Measurements from ENCODE around the gene KANK2. TPM values are rescaled to one million over a fixed set of nuclear protein-coding genes. Genes with fewer than 3 reads are reported as not detected.
"Not testable (repeated sequence)": the region's sequence is repeated elsewhere in the genome, so short reads cannot be mapped to it uniquely, and the experiment has no call there.

Gene KANK2
- total and polyA plus RNA-seq, 2 experiments from 2014 or later: 15.9 to 65.4 TPM

DNA sequence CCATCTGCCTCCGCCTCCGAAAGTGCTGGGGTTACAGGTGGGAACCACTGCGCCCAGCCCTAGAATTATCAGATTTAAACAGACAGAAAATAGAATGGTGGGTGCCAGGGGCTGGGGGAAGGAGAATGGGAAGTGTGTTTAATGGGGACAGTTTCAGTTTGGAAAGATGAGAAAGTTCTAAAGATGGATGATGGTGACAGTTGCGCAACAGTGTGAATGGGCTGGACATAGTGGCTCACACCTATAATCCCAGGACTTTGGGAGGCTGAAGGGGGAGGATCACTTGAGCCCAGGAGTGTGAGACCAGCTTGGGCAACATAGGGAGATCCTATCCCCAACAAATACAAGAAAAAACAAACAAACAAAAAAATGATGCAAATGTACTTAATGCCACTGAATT, 15.9 kb downstream of the KANK2 start (continued):
- TF ChIP-seq EZH2 (IDR thresholded peaks at IDR 0.05; ENCODE audit: low read depth, unreplicated experiment): no peak
- TF ChIP-seq CREB1 (CRISPR knock-in tag; IDR thresholded peaks at IDR 0.05; ENCODE audit: low read depth): no peak
- no peak for TF ChIP-seq ETS1 (IDR thresholded peaks at IDR 0.05)
- TF ChIP-seq ZNF331 (CRISPR knock-in tag; IDR thresholded peaks at IDR 0.05; ENCODE audit: low read depth): no peak
- TF ChIP-seq, protein P1, sequence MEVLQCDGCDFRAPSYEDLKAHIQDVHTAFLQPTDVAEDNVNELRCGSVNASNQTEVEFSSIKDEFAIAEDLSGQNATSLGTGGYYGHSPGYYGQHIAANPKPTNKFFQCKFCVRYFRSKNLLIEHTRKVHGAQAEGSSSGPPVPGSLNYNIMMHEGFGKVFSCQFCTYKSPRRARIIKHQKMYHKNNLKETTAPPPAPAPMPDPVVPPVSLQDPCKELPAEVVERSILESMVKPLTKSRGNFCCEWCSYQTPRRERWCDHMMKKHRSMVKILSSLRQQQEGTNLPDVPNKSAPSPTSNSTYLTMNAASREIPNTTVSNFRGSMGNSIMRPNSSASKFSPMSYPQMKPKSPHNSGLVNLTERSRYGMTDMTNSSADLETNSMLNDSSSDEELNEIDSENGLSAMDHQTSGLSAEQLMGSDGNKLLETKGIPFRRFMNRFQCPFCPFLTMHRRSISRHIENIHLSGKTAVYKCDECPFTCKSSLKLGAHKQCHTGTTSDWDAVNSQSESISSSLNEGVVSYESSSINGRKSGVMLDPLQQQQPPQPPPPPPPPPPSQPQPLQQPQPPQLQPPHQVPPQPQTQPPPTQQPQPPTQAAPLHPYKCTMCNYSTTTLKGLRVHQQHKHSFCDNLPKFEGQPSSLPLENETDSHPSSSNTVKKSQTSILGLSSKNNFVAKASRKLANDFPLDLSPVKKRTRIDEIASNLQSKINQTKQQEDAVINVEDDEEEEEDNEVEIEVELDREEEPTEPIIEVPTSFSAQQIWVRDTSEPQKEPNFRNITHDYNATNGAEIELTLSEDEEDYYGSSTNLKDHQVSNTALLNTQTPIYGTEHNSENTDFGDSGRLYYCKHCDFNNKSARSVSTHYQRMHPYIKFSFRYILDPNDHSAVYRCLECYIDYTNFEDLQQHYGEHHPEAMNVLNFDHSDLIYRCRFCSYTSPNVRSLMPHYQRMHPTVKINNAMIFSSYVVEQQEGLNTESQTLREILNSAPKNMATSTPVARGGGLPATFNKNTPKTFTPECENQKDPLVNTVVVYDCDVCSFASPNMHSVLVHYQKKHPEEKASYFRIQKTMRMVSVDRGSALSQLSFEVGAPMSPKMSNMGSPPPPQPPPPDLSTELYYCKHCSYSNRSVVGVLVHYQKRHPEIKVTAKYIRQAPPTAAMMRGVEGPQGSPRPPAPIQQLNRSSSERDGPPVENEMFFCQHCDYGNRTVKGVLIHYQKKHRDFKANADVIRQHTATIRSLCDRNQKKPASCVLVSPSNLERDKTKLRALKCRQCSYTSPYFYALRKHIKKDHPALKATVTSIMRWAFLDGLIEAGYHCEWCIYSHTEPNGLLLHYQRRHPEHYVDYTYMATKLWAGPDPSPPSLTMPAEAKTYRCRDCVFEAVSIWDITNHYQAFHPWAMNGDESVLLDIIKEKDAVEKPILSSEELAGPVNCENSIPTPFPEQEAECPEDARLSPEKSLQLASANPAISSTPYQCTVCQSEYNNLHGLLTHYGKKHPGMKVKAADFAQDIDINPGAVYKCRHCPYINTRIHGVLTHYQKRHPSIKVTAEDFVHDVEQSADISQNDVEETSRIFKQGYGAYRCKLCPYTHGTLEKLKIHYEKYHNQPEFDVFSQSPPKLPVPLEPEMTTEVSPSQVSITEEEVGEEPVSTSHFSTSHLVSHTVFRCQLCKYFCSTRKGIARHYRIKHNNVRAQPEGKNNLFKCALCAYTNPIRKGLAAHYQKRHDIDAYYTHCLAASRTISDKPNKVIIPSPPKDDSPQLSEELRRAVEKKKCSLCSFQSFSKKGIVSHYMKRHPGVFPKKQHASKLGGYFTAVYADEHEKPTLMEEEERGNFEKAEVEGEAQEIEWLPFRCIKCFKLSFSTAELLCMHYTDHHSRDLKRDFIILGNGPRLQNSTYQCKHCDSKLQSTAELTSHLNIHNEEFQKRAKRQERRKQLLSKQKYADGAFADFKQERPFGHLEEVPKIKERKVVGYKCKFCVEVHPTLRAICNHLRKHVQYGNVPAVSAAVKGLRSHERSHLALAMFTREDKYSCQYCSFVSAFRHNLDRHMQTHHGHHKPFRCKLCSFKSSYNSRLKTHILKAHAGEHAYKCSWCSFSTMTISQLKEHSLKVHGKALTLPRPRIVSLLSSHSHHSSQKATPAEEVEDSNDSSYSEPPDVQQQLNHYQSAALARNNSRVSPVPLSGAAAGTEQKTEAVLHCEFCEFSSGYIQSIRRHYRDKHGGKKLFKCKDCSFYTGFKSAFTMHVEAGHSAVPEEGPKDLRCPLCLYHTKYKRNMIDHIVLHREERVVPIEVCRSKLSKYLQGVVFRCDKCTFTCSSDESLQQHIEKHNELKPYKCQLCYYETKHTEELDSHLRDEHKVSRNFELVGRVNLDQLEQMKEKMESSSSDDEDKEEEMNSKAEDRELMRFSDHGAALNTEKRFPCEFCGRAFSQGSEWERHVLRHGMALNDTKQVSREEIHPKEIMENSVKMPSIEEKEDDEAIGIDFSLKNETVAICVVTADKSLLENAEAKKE (CRISPR knock-in tag; IDR thresholded peaks at IDR 0.05): no peak
- TF ChIP-seq POLR2AphosphoS5 (IDR thresholded peaks at IDR 0.05; ENCODE audit: low read depth): no peak
- no peak for TF ChIP-seq ZNF114 (CRISPR knock-in tag; IDR thresholded peaks at IDR 0.05)

- H3K4me1 Mint-ChIP-seq; H3K9me3 Mint-ChIP-seq; DNase-seq (ENCODE audit: low spot score); H3K27ac Mint-ChIP-seq; H3F3A ChIP-seq (replicated peaks; ENCODE audit: low read depth); H3K4me3 Mint-ChIP-seq; H3K27ac ChIP-seq (ENCODE audit: low read depth); H4K20me1 ChIP-seq (replicated peaks; ENCODE audit: insufficient read depth); H3K4me2 ChIP-seq; H3K4me3 ChIP-seq; H3K79me2 ChIP-seq (replicated peaks; ENCODE audit: insufficient read depth); H3K36me3 ChIP-seq (ENCODE audit: insufficient read depth); H3K9me2 ChIP-seq (ENCODE audit: insufficient read depth); ATAC-seq; H3K4me1 ChIP-seq (ENCODE audit: insufficient read depth); H2AFZ ChIP-seq; H3K27me3 Mint-ChIP-seq (ENCODE audit: insufficient read depth, low read depth, poor library complexity); H3K27me3 ChIP-seq (ENCODE audit: insufficient read depth): not testable (repeated sequence)
- peaks cover 21% of the 10 kb centered on the region for H3K36me3 Mint-ChIP-seq (ENCODE audit: low read depth)
Observed at GRCh38 chr19:11180975-11181374, 16.4 kb downstream of the KANK2 start.

Data from GM23338 (cell line).